Fibroblast of skin of right biceps (primary cell): Measurements from ENCODE around the gene GID8.

Experiments
- DNase-seq: peaks from one replicate; pipeline ENCODE4 v3.0.0-alpha.2; 2013

Gene GID8

DNA sequence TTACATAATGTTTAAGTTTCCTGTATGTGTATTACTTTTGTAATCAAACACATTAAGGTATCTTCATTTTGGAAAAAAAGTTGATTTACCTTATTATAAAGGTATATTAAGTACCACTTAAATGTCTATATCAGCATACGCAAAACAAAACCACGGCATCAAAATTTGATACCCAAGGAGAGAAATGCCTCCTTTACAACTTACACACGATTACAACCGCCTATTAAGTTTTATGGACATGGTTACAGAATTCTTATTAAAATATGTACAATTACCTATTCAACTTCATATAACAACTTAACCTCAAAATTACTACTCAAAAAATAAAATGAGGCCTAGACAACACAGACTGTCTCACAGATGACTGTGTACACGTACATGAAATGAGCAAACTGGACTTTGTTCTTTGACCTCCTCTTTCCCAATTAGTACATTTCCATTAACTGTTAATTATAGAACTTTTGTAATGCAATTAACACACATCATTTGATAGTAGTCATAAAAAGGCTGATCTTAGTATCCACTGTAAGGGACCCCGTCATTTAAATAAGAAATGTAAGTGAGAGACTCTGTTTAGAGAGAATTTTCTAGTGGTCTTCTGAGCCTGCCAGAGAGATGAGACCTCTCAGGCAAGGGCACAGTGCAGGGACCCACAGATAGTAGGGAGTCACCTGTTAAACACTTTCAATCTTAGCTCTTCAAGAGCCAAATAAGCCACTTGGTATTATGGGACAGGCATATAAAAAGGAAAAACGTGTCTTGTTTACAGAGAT lies 14.1 kb upstream of the GID8 start:
- no peak for DNase-seq

DNA sequence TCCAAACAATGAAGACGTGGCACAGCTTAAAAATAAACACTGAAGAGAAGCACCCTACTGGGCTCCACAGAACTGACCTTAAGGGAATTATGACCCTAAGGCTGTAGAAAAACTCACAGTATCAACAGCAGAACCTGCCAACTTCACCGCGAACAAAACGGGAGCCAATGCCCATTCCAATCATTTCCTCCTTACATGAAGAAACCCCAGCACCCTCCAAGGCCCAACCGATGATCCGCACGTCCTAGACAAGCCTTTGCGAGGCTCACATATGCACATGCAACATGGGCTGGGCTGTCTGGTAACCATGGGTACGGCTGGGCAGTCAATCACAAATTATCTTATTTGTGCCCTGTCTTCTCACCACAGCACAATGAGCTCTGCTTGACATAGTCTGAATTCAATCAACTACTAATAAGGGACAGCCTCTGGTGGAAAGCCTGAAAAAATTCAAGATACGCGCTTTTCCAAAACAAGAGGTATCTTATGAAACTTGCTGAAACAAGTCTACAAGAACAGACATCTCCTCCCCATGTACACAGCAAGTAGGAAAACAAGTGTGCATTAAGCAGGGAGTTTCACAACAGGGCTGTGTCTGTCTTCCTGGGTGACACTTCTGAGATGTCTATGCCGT lies 13.4 kb upstream of the GID8 start:
- peak; percentile 31 for DNase-seq

DNA sequence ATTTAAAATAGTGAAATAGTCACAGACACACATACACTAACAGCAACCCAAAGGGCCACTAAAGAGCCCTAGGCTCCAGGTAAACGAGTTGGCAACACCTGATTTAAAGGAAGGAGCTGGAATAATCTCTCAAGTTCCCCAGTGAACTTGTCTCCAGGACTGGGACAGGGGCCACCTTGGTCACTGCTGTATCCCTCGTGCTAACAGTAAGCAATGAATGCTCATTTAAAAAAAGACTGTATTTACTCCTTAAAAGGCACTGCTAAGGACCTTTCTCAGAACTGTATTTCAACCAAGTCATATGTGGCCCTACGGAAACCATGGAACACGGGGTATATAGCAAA lies 12.9 kb upstream of the GID8 start:
- DNase-seq = no peak

DNA sequence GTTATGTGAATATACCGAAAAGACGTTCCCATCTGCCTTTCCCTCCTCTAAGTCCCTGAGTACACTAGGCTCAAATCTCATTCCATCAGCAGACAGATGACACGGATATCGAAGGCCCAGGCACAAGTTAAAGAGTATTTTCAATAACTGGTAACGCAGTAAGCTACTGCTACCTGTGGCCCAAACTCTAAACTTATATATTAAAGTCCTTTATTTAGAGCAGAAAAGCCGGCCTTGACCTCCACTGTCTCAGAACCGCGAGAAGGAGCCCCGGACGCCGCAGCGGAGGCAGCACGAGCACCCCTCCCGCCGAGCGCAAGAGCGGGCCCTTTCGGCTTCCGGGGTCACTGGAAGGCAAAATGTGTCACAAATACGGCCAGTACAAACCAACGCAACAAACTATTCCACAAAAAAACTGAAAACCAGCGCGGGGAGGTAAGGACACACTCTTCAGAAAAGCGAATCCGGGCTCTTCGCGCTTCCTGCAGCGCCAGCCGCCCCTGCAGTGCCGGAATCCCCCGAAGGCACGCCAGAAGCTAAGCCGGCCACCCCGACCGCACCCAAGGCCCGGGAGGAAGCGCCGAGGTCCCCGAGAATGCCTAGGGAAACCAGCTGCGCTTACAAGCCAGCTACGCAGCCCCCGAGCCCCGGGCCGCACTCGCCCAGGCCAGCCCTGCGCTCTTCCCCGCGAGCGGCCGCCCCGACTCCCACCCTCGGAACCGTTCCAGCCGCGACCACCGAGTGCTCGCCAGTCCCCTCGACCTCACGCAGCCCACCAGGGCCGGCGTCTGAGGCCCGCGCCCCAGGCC lies 12.3 kb upstream of the GID8 start:
- peak; percentile 25 for DNase-seq

DNA sequence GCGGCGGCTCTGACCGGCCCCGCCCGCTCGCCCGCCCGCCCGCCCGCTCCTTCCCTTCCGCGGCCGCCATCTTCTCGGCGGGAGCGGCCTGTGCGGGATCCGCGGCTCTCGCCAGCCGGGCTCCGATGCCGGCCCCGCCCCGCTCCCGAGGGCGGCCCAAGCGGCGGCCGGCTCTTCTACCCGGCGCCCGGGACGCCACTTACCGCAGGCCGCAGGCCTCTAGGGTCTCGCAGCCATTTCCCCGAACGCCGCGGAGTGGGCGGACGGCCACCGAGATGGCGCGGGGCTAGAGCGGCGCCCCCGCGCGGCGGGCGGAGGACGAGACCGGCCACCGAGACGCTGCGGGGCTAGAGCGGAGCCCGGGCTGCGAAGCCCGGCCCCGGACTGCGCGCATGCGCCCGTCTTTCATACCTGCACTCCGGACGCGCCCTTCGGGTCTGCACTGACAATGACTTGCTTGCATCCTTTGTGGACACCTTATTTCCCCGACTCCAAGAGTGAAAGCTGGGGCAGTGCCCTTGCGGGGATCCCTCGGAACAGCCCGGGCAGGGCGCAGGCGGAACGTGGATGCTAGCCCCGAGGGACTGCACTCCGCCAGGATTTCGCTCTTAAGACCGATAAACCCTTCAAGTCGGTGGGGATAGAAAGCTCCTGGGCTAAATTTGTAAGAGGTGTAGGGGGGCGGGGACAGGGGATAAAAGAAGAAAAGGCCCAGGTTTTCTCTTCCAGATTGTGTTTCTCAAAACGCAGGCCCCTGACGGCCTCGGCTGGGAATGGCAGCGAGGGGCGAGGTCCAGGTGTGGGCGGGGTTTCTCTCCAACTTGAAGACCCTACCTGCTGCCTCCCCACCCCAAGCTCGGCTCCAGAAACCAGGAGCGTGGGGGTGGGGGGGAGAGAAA lies 11.5 kb upstream of the GID8 start, which contains the start of gene DIDO1:
DIDO1 (minus strand) TSS at position 277 of the 899 bp plus-strand sequence.
- peak; percentile 82 for DNase-seq

DNA sequence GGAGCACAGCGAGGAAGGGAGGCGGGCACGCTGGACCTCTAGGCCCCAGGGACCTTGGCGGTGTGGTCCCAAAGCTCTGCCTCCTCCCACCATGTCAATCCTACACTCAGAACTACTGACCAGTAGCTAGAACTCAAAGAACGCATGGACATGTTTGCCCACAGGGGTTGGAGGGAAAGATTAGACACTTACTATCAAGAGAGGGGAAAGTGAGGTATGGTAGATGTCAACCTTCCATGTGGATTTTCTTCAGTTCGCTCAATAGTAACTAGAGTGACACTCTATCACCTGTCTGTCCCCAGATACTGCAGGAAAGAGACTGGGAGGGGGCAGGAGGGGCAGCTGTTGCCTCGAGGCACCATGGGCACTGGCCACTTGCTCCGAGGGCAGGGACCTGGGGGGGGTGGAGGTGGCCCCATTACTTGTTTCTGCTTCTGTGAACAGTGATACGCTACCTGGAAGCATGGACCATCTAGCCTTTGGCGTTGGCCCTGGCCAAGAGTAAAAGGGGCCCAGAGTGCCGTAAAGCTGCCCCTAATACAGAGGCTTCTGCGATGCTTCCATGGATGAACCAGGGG lies 10.7 kb upstream of the GID8 start:
- DNase-seq = no peak

DNA sequence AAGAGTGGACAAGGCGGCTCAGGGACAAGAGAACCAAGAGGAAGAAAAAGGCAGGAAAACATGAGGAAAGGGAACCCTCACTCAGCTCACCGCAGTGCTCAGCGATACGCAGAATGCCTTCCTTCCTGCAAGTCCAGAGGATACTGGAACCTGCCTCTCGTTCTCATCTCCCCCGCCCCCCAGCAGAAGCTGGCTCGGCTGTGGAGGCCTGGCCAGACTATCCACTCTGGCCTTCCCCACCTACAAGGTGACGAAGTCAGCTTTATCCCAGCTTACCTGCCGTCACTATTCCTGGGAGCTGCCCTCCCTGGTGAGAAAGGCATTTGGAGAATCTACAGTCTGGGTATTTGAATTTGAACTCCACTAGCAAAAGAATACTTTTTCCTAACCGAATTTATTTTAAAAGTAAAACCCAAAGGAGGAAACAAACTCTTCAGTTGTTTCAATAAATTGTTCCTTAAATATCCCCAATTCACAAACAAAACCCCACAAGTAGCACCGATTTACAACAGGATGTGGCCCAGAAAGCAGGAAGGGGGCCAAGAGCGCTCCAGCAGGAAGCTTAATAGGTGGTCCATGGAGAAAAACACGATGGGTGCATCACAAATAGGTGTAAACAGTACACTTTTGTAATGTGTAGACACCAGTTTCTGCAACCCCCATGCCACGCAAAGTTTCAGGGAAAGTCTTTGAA lies 9.6 kb upstream of the GID8 start:
- peak; percentile 25 for DNase-seq

DNA sequence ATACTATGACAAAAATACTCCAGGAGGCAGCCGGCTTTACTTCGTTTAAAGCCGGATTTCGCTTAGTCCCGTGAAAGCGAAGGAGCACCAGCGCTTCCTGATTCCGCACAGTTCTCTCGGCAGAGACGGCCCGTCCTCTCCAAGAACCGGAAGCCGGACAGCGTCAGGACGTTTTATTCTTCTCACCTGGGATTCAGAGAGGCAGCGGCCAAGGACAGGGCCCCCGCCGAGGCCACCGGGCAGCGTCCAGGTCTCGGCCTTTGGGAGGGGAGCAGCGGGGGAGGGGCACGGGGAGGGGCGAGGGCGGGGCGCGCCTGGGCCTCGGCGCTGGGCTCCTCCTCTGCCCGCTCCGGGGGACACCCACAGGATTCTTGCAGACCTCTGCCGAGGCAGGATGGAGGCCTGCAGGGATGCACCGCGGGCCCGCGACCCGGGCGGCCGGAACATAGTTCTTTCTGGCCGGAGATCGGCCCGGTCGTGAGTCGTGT lies 8.9 kb upstream of the GID8 start:
- peak; percentile 67 for DNase-seq

DNA sequence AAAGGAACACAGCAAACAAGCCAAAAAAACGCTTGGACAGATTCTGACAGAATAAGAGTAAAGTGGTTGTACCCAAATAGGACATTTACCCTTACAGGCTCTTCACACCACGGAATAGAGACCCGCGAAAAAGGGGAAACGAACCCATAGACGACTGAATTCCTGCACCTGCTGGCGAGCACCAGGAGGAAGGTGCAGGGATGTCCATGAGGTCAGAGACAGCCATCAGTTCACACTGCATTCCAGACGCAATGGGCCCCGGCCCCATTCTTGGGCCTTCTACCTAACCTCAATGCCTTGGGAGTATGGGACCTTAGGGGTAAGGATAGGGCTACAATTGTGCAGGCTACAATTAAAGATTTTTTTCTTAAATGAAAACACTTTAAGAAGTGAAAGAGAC lies 6.5 kb upstream of the GID8 start:
- no peak for DNase-seq

DNA sequence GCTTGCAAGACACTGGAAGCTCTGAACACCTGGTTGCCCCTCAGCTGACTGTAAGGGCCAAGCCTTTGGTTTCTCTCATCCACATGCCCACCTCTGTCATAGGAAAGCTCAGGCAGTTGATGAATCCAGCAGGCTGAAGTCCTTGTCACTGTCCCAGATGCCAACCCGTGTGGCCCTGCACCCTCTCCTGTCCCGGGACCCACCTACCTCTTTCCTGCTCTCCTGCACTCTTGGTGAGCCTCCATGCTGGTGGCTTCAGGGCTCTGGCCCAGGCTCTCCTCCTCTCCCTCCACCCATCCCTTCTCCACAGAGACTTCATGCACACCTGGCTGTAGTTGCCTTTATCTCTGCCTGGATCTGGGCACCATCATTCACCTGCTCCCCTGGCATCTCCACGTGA lies 4.0 kb upstream of the GID8 start:
- no peak for DNase-seq

DNA sequence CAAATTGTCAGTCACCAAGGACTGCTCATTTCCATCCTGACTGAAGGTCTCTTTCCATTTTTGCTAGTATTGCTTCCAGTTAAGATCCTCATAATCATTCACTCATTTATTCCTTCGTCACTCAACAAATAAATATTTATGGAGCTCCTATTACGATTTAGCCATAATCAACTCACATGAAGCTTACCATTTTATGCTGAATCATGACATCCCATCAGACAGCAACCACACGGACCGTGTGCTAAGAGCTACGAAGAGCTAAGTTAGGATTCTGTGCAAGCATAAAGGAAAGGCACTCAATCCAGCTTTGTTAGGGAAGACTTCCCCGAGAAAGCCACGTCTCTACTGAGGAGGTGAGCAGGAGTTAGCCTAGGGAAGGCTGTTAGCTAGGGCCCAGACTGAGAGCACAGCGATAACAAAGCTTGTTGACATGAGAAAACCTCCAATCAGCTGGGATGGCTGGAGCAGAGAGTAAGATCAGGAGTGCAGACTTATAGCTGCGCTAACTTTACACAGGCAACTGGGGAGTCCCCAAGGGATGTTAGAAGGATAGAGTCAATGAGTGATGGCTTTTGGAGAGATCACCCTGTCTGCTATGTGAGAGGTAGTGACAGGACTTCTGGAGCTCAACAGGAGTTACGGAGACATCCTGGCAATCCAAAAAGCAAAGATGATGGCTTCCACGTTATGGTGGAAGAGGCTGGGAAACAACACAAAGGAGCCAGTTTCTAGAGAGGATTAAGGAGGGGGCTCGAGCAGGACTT lies 2.6 kb upstream of the GID8 start:
- no peak for DNase-seq

DNA sequence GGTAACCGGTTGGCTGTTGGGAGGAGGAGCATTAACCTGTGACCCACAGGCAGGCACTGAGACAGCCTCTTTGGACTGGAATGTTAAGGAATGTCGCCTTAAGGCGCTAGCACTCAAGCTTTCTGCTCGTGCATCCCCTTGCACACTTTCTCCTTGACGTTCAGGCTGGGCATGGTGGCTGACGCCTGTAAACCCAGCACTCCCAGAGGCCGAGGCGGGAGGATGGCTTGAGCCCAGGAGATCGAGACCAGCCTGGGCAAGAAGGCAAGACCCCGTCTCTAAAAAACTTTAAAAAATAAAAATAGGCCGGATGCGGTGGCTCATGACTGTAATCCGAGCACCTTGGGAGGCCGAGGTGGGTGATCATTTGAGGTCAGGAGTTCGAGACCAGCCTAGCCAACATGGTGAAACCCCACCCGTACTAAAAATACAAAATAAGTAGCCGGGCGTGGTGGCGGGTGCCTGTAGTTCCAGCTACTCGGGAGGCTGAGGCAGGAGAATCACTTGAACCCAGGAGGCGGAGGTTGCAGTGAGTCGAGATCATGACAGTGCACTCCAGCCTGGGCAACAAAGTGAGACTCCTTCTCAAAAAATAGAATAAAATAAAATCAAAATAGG lies 1.9 kb upstream of the GID8 start:
- DNase-seq = no peak

DNA sequence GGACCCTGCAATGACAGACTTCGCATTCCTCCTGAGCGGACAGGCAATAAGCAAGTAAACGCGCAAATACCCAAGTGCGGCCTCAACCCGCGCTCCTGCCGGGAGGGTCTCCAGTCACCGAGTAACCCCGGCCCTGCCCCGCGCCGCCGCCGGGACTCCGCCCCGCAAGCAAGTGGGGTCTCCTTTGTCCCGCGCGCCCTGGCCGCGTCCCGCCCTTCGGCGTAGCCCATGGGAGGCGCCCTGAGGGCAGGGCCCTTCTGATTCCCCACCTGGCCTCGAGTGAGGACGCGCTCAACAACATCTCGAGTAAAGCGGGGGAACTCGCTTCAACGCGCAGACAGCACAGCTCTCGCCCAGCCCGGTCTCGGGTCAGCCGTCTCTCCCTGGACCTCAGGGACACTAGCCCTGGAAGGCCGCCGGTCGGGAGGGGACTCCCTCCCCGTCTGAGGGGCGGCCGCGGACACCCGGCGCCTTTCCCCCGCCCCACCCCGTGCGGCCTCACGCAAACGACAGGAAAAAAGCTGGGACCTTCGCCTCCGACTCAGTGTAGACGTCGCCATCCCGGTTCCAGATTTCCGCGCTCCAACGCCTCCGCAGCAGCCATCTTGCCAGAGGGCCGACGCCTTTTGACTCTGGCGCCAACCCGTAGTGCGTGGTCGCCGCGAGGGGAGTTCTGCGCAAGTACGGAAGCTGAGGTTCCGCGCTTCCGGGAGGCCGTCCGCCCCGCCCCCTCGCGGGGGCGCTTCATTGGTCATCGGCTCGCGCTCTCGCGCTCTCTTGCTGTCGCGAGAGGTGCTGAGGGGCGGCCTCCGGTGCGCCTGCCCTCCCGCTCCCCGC lies 461 bp upstream of the GID8 start:
- peak; percentile 96 for DNase-seq

DNA sequence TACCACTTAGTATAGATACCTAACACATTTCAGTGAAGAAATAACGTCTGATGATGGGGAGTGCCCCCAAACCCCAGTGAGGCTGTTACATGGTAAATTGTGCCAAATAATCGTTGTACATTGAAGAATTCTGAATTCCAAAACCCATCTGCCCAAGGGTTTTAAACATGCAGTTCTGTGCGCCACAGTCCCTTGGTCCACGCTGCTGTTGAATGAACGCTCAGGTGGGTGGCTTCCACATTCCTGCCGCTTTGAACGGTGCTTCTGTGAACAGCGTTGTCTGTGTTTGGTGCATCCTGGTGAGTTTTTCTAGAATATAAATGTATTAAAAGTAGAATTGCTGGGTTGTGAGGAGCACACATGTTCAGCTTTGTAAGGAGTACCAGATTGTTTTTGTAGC lies 2.9 kb downstream of the GID8 start:
- DNase-seq = no peak

DNA sequence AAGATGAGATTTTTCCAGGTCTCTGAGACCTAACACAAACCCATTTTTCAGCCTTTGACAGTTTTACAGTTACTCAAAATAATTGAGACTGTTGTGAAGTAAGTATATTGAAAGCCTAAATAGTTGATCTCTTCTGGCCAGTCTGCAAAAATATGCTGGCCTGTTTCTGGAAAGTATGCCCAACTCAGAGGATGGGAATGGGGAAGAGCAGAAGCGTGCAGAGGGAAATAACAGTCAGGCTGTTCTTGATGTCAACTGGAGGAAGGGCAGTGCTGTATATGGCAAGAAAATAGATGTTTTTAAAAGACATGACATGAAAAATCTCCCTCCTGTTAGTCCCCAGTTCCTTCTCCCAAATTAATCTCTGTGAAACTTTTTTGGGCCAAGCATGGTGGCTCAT lies 3.8 kb downstream of the GID8 start:
- DNase-seq = no peak

DNA sequence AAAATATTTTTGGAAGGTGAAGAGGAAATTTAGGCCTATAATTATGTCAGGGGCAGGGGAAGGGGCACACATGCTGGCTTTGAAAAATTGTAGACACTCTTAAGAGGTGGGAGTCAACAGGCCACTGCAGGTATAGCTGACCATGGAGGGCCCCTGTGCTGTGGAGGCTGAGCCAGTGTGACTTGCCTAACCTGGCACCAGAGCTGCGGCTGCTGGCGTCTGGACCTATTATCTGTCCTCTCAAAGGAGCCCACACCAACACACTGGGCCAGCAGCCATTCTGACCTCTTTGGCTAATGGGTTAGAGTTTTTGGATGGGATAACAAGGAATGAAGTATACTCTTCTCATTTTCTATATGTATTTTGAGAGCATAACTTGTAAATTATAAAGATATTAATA lies 4.5 kb downstream of the GID8 start:
- DNase-seq = no peak

DNA sequence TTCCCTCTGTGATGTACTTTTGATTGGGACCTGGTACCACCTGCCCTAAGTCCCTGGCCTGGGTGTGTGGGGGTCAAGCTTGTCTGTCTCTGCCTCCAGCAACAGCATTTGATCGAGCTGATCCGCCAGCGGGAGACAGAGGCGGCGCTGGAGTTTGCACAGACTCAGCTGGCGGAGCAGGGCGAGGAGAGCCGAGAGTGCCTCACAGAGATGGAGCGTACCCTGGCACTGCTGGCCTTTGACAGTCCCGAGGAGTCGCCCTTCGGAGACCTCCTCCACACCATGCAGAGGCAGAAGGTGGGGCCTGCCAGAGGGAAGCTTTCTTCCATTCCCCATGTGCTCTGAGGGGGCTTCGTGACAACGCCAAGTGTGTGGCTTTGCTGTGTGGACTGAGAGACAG lies 5.4 kb downstream of the GID8 start:
- DNase-seq = no peak

DNA sequence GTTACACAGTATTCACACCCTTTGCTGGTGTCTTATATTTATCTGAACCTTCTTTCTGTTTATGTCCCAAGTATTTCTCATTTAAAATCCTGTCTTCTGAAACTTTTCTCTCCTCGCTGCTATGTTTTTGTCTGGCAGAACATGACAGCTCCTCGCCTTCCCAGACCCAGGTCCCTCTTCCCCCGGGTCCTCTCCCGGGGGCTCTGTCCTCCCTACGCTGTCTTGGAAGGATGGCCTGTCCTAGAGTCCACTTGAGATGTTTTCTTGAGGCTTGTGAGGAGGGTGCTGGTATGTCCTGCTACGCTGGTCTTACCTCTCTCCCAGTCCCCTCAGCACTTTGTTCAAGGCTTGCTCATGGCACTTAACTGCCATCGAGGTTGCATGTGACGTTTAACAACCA lies 6.2 kb downstream of the GID8 start:
- no peak for DNase-seq

DNA sequence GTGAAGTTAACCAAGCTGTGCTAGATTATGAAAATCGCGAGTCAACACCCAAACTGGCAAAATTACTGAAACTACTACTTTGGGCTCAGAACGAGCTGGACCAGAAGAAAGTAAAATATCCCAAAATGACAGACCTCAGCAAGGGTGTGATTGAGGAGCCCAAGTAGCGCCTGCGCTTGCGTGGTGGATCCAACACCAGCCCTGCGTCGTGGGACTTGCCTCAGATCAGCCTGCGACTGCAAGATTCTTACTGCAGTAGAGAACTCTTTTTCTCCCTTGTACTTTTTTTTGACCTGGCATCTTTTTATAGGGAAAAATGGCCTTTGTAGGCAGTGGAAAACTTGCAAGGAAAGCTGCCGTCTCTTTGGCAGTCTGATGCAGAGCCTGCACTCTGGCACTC lies 6.8 kb downstream of the GID8 start:
- no peak for DNase-seq
